GM12878 (cell line): ENCODE data around the gene ATP5F1B. TPM values are rescaled to one million over a fixed set of nuclear protein-coding genes. Genes with fewer than 3 reads are reported as not detected.

Source experiments
- ATAC-seq: fragments of 200-7000 bp; cut with Tn5 transposase; 3 replicates; pipeline ENCODE4 v1.9.1; 2020; ENCODE audit warnings: mild to moderate bottlenecking, moderate library complexity
- BruUV-seq: library from RNA; stranded (reverse); fragments of 400-500 nt; replicated peaks from 2 replicates; lab custom pipeline; 2021; lab: Mats Ljungman, UMichigan
- CTCF ChIA-PET: fragments of 300-600 bp; sonication (Branson Sonifier 250); formaldehyde crosslinking; extraction: SDS; loops from one replicate; lab custom pipeline; 2021; ENCODE audit warnings: inconsistent platforms; lab: Yijun Ruan, JAX
- POLR2A ChIA-PET: fragments of 350-600 bp; formaldehyde crosslinking; extraction: SDS; loops from one replicate; lab custom pipeline; 2021; ENCODE audit warnings: inconsistent platforms; lab: Charles Lee
- RAD21 ChIA-PET: fragments of 300-600 bp; sonication (Branson Sonifier 250); formaldehyde crosslinking; loops from one replicate; lab custom pipeline; 2023; ENCODE audit warnings: antibody characterized with exemption; ENCODE audit not compliant: unreplicated experiment; lab: Charles Lee
- SMC1A ChIA-PET: fragments of 300-600 bp; sonication (Branson Sonifier 250); formaldehyde crosslinking; loops from one replicate; lab custom pipeline; 2023; ENCODE audit not compliant: unreplicated experiment, uncharacterized antibody; lab: Charles Lee
- DNase-seq: peaks from one replicate; pipeline ENCODE4 v3.0.0-alpha.2; 2011; ENCODE audit warnings: low read depth, low spot score
- FAIRE-seq: peaks from 3 replicates; lab custom pipeline; 2011; peaks lifted over from hg19 to GRCh38; lab: Jason Lieb, UNC
- H2AFZ ChIP-seq: 2 replicates; pipeline ENCODE4 v1.6.0; 2011; ENCODE audit warnings: low read depth, low read length, control low read depth; ENCODE audit not compliant: control insufficient read depth
- H3K27ac ChIP-seq: 2 replicates; pipeline ENCODE4 v1.5.1; 2011; ENCODE audit warnings: control low read depth; ENCODE audit not compliant: control insufficient read depth, insufficient read depth
- H3K27me3 ChIP-seq, 2 experiments: replicated peaks in 1 of 2; 2 replicates each; pipeline versions ENCODE4 v1.6.0 to v1.6.1; 2011; ENCODE audit warnings: low read length in 1 of 2; ENCODE audit not compliant: control insufficient read depth in 2 of 2, insufficient read depth in 2 of 2
- H3K36me3 ChIP-seq, 2 experiments: 2 replicates each; pipeline ENCODE4 v1.5.1; 2011; ENCODE audit warnings: low read length in 1 of 2; ENCODE audit not compliant: control insufficient read depth in 2 of 2, insufficient read depth in 2 of 2
- H3K4me1 ChIP-seq: 2 replicates; pipeline ENCODE4 v1.6.1; 2011; ENCODE audit warnings: mild to moderate bottlenecking, low read length, moderate library complexity, mixed read lengths; ENCODE audit not compliant: control insufficient read depth, insufficient read depth
- H3K4me2 ChIP-seq: 2 replicates; pipeline ENCODE4 v1.6.0; 2011; ENCODE audit warnings: control low read depth; ENCODE audit not compliant: control insufficient read depth, insufficient read depth
- H3K4me3 ChIP-seq: fragments of 200-600 bp; sonication (generic); 2 replicates; pipeline ENCODE4 v1.5.1; 2016
- H3K79me2 ChIP-seq: 2 replicates; pipeline ENCODE4 v1.6.0; 2011; ENCODE audit warnings: low read length; ENCODE audit not compliant: control insufficient read depth, insufficient read depth
- H3K9ac ChIP-seq: 2 replicates; pipeline ENCODE4 v1.8.0; 2011; ENCODE audit warnings: low read length, control low read depth, mixed read lengths; ENCODE audit not compliant: control insufficient read depth, insufficient read depth
- H3K9me3 ChIP-seq: replicated peaks from 3 replicates; pipeline ENCODE4 v1.5.1; 2011; ENCODE audit warnings: mild to moderate bottlenecking, low read length; ENCODE audit not compliant: control insufficient read depth, insufficient read depth
- H4K20me1 ChIP-seq: 2 replicates; pipeline ENCODE4 v1.6.0; 2011; ENCODE audit not compliant: control insufficient read depth, insufficient read depth
- CHD2 ChIP-seq: IDR thresholded peaks from 2 replicates; pipeline ENCODE4 v1.6.1; 2011; ENCODE audit warnings: low read depth, low read length, improper control_type of control experiment, borderline replicate concordance
- CREM ChIP-seq: IDR thresholded peaks from 2 replicates; pipeline ENCODE4 v1.6.1; 2014; ENCODE audit warnings: antibody characterized with exemption, low read depth
- FOXK2 ChIP-seq: fragments of 450-650 bp; IDR thresholded peaks from 2 replicates; pipeline ENCODE4 v1.6.1; 2017; ENCODE audit warnings: mild to moderate bottlenecking, moderate library complexity
- NBN ChIP-seq: fragments of 450-650 bp; IDR thresholded peaks from 2 replicates; pipeline ENCODE4 v1.6.1; 2016
- NR2C2 ChIP-seq: IDR thresholded peaks from 2 replicates; pipeline ENCODE4 v1.6.1; 2011; ENCODE audit warnings: borderline replicate concordance, low read depth; ENCODE audit not compliant: control insufficient read depth, insufficient read length
- RB1 ChIP-seq: fragments of 450-650 bp; formaldehyde crosslinking; IDR thresholded peaks from 2 replicates; pipeline ENCODE4 v1.6.1; 2017; ENCODE audit warnings: mild to moderate bottlenecking, borderline replicate concordance
- SMAD1 ChIP-seq: fragments of 450-650 bp; IDR thresholded peaks from 2 replicates; pipeline ENCODE4 v1.6.1; 2018; ENCODE audit warnings: mild to moderate bottlenecking, low read depth; ENCODE audit not compliant: partially characterized antibody
- TCF3 ChIP-seq: IDR thresholded peaks from 2 replicates; pipeline ENCODE4 v1.6.1; 2012; ENCODE audit warnings: low read depth, mild to moderate bottlenecking, low read length, borderline replicate concordance; ENCODE audit not compliant: insufficient read depth
- WGBS: methylation state at CpG from one replicate; pipeline ENCODE4 v1.1.6; 2016; ENCODE audit warnings: low lambda C conversion rate; ENCODE audit not compliant: insufficient replicate concordance, insufficient coverage; ENCODE audit errors: missing lambda C conversion rate; 5-methylcytosine and 5-hydroxymethylcytosine counted together
- in situ Hi-C: fragments of 300-500 bp; cut with MboI; formaldehyde crosslinking; loops from 9 replicates; pipeline ENCODE4 v1.14.3; 2018; ENCODE audit warnings: mixed read lengths
- intact Hi-C: fragments of 100-400 bp; cut with micrococcal nuclease; formaldehyde crosslinking; loops from one replicate; pipeline ENCODE4 v1.14.2; 2022; ENCODE audit not compliant: unreplicated experiment
- polyA plus RNA-seq, 11 experiments: library from polyadenylated mRNA; depleted of rRNA in 4 of 11; unstranded in 6 of 11; stranded (reverse) in 5 of 11; fragments of >200 nt; fragmentation: Nextera tagmentation in 4 of 11; fragmentation: Illumina TruSeq in 1 of 11; extraction: Ambion mirVana in 4 of 11; extraction: Trizol in 1 of 11; gene quantifications; 1 replicate in 1 of 11; 2 replicates in 10 of 11; pipeline versions ENCODE4 v1.2.1 to v1.2.3, GENCODE V29; 2011 to 2016; ENCODE audit warnings: inconsistent platforms in 2 of 11, missing spikeins in 2 of 11, low read depth in 1 of 11
- total RNA-seq, 4 experiments: library from RNA; depleted of rRNA in 3 of 4; stranded (reverse); fragments of >200 nt in 3 of 4; fragmentation: Illumina TruSeq in 1 of 4; extraction: Trizol in 1 of 4; gene quantifications; 2 replicates each; pipeline versions ENCODE4 v1.2.1 to v1.2.3, GENCODE V29; 2013 to 2021
- TF ChIP-seq, protein P1 (sequence below): fragments of 450-650 bp; IDR thresholded peaks from 2 replicates; pipeline ENCODE4 v1.6.1; 2017; ENCODE audit warnings: antibody characterized with exemption, mild to moderate bottlenecking, moderate library complexity
- TF ChIP-seq, protein P2 (sequence below): fragments of 450-650 bp; IDR thresholded peaks from 2 replicates; pipeline ENCODE4 v1.6.1; 2016; ENCODE audit warnings: mild to moderate bottlenecking, moderate library complexity, borderline replicate concordance
- TF ChIP-seq, protein P3 (sequence below): fragments of 450-650 bp; formaldehyde crosslinking; IDR thresholded peaks from 2 replicates; pipeline ENCODE4 v1.4.0; 2022; ENCODE audit warnings: mild to moderate bottlenecking, moderate library complexity
- TF ChIP-seq, protein P4 (sequence below): IDR thresholded peaks from 2 replicates; pipeline ENCODE4 v1.6.1; 2011; ENCODE audit warnings: low read depth, low read length, improper control_type of control experiment, borderline replicate concordance

The ATP5F1B gene
- total and polyA plus RNA-seq, 10 of the 15 experiments (the other 5 are each of a cell fraction or from before 2014, with no cell fraction given), result 671 to 1,908 (median 1,031) TPM

DNA sequence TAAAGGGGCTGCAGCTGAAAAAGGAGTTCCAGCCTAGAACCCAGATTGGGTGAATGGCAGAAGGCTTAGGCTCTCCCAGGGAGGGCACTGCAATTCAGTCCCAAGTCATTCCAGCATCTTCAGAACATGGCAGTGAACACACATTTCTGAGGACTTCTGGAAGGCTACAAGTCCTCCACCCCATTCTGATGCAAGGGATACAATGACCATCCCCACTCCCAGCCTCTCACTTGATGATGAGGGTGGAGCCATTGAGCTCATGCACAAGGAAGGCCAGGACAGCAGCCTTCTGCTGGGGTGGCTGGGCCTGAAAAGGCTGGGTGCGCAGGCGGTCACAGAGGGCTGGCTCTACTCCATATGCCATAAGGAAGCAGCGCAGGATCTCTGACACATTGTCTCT is 41.4 kb downstream of the ATP5F1B start:
- intact Hi-C loops, result no loop called here
- no peak overlapping the region for H3K9ac ChIP-seq
- no peak overlapping the region for H3K27ac ChIP-seq
- no peak for ATAC-seq
- no TSS peak for BruUV-seq
- in situ Hi-C loops, result no loop called here
- H3K4me3 ChIP-seq, result no peak overlapping the region
- SMC1A ChIA-PET, result no interaction called here
- no peaks in the 10 kb centered on the region for H3K27me3 ChIP-seq
- H3K4me2 ChIP-seq, result no peak overlapping the region
- no peaks in the 10 kb centered on the region for H3K79me2 ChIP-seq
- H3K36me3 ChIP-seq, result peaks cover 47 to 54% of the 10 kb centered on the region in 2 experiments
- DNase-seq, result no peak
- WGBS, result 86% methylated on average over 1 of the region's 3 CpGs
- H3K9me3 ChIP-seq, result no peaks in the 10 kb centered on the region
- H4K20me1 ChIP-seq, result no peaks in the 10 kb centered on the region; the same call in 1 of the 2 replicates
- POLR2A ChIA-PET, result no interaction called here
- no peak overlapping the region for H2AFZ ChIP-seq
- RAD21 ChIA-PET, result no interaction called here
- FAIRE-seq, result no peak
- no peaks in the 10 kb centered on the region for H3K4me1 ChIP-seq
- CTCF ChIA-PET, result interaction anchor here (1.5 to 1.6 kb wide), 2 partner anchors 32 to 90 kb away, joined by 3 to 6 read pairs; no protein-coding TSS in a partner anchor
- TF ChIP-seq RB1, result no peak
- no peak for TF ChIP-seq SMAD1
- no peak for TF ChIP-seq CREM
- TF ChIP-seq, protein P1, sequence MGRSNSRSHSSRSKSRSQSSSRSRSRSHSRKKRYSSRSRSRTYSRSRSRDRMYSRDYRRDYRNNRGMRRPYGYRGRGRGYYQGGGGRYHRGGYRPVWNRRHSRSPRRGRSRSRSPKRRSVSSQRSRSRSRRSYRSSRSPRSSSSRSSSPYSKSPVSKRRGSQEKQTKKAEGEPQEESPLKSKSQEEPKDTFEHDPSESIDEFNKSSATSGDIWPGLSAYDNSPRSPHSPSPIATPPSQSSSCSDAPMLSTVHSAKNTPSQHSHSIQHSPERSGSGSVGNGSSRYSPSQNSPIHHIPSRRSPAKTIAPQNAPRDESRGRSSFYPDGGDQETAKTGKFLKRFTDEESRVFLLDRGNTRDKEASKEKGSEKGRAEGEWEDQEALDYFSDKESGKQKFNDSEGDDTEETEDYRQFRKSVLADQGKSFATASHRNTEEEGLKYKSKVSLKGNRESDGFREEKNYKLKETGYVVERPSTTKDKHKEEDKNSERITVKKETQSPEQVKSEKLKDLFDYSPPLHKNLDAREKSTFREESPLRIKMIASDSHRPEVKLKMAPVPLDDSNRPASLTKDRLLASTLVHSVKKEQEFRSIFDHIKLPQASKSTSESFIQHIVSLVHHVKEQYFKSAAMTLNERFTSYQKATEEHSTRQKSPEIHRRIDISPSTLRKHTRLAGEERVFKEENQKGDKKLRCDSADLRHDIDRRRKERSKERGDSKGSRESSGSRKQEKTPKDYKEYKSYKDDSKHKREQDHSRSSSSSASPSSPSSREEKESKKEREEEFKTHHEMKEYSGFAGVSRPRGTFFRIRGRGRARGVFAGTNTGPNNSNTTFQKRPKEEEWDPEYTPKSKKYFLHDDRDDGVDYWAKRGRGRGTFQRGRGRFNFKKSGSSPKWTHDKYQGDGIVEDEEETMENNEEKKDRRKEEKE, result no peak
- TF ChIP-seq, protein P2, sequence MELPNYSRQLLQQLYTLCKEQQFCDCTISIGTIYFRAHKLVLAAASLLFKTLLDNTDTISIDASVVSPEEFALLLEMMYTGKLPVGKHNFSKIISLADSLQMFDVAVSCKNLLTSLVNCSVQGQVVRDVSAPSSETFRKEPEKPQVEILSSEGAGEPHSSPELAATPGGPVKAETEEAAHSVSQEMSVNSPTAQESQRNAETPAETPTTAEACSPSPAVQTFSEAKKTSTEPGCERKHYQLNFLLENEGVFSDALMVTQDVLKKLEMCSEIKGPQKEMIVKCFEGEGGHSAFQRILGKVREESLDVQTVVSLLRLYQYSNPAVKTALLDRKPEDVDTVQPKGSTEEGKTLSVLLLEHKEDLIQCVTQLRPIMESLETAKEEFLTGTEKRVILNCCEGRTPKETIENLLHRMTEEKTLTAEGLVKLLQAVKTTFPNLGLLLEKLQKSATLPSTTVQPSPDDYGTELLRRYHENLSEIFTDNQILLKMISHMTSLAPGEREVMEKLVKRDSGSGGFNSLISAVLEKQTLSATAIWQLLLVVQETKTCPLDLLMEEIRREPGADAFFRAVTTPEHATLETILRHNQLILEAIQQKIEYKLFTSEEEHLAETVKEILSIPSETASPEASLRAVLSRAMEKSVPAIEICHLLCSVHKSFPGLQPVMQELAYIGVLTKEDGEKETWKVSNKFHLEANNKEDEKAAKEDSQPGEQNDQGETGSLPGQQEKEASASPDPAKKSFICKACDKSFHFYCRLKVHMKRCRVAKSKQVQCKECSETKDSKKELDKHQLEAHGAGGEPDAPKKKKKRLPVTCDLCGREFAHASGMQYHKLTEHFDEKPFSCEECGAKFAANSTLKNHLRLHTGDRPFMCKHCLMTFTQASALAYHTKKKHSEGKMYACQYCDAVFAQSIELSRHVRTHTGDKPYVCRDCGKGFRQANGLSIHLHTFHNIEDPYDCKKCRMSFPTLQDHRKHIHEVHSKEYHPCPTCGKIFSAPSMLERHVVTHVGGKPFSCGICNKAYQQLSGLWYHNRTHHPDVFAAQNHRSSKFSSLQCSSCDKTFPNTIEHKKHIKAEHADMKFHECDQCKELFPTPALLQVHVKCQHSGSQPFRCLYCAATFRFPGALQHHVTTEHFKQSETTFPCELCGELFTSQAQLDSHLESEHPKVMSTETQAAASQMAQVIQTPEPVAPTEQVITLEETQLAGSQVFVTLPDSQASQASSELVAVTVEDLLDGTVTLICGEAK, result no peak
- no peak for TF ChIP-seq FOXK2
- TF ChIP-seq, protein P3, sequence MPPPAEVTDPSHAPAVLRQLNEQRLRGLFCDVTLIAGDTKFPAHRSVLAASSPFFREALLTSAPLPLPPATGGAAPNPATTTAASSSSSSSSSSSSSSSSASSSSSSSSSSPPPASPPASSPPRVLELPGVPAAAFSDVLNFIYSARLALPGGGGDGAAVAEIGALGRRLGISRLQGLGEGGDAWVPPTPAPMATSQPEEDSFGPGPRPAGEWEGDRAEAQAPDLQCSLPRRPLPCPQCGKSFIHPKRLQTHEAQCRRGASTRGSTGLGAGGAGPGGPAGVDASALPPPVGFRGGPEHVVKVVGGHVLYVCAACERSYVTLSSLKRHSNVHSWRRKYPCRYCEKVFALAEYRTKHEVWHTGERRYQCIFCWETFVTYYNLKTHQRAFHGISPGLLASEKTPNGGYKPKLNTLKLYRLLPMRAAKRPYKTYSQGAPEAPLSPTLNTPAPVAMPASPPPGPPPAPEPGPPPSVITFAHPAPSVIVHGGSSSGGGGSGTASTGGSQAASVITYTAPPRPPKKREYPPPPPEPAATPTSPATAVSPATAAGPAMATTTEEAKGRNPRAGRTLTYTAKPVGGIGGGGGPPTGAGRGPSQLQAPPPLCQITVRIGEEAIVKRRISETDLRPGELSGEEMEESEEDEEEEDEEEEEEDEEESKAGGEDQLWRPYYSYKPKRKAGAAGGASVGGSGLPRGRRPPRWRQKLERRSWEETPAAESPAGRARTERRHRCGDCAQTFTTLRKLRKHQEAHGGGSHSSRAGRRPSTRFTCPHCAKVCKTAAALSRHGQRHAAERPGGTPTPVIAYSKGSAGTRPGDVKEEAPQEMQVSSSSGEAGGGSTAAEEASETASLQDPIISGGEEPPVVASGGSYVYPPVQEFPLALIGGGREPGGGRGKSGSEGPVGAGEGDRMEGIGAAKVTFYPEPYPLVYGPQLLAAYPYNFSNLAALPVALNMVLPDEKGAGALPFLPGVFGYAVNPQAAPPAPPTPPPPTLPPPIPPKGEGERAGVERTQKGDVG (CRISPR knock-in tag), result no peak
- TF ChIP-seq, protein P4, sequence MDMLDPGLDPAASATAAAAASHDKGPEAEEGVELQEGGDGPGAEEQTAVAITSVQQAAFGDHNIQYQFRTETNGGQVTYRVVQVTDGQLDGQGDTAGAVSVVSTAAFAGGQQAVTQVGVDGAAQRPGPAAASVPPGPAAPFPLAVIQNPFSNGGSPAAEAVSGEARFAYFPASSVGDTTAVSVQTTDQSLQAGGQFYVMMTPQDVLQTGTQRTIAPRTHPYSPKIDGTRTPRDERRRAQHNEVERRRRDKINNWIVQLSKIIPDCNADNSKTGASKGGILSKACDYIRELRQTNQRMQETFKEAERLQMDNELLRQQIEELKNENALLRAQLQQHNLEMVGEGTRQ, result no peak
- TF ChIP-seq NBN, result no peak
- TF ChIP-seq NR2C2, result no peak
- TF ChIP-seq TCF3, result no peak
- TF ChIP-seq CHD2, result no peak
